ENCODE measurements around the gene GZMH.

GRCh38 chr14:24633353-24633752 is 23.9 kb upstream of the GZMH start:
- TF ChIP-seq CTCF (IDR thresholded peaks at IDR 0.05; ENCODE audit: borderline replicate concordance, extremely low read depth, low read length, poor library complexity, severe bottlenecking) (no peak), EZH2 (IDR thresholded peaks at IDR 0.05; ENCODE audit: borderline replicate concordance, low read depth, low read length, severe bottlenecking) (no peak)

All from DND-41 (cell line).